GM12891 (cell line): ENCODE data around the gene C11orf98.

Experiments
- POLR2A ChIP-seq: IDR thresholded peaks from 2 replicates; pipeline ENCODE4 v1.6.1; 2011; ENCODE audit warnings: low read depth, low read length, control low read depth
- POLR2AphosphoS5 ChIP-seq: IDR thresholded peaks from 2 replicates; pipeline ENCODE4 v1.6.1; 2011; ENCODE audit warnings: low read depth, low read length, control low read depth
- POU2F2 ChIP-seq: IDR thresholded peaks from 2 replicates; pipeline ENCODE4 v1.6.1; 2011; ENCODE audit warnings: low read depth, mild to moderate bottlenecking, control low read depth, low read length, moderate library complexity
- SPI1 ChIP-seq: IDR thresholded peaks from 2 replicates; pipeline ENCODE4 v1.6.1; 2011; ENCODE audit warnings: low read depth, low read length, control low read depth
- TAF1 ChIP-seq: IDR thresholded peaks from 2 replicates; pipeline ENCODE4 v1.6.1; 2011; ENCODE audit warnings: low read depth, low read length, control low read depth

- TF ChIP-seq POU2F2 (no peak), POLR2A (no peak), TAF1 (no peak), POLR2AphosphoS5 (no peak), SPI1 (no peak)
Observed at GRCh38 chr11:62615521-62615920, 49.5 kb downstream of the C11orf98 start.
